ENCODE measurements around the gene MSL1. TPM values are rescaled to one million over a fixed set of nuclear protein-coding genes. Genes with fewer than 3 reads are reported as not detected.

MSL1 gene
- total and polyA plus RNA-seq, 2 of the 13 experiments (the other 11 are each of a cell fraction or from before 2014, with no cell fraction given) = 63.8 to 88.5 TPM

- TF ChIP-seq ZSCAN5A (CRISPR knock-in tag; IDR thresholded peaks at IDR 0.05; ENCODE audit: borderline replicate concordance) = no peak; the same call in 1 of the 2 replicates
- TF ChIP-seq, protein P1, sequence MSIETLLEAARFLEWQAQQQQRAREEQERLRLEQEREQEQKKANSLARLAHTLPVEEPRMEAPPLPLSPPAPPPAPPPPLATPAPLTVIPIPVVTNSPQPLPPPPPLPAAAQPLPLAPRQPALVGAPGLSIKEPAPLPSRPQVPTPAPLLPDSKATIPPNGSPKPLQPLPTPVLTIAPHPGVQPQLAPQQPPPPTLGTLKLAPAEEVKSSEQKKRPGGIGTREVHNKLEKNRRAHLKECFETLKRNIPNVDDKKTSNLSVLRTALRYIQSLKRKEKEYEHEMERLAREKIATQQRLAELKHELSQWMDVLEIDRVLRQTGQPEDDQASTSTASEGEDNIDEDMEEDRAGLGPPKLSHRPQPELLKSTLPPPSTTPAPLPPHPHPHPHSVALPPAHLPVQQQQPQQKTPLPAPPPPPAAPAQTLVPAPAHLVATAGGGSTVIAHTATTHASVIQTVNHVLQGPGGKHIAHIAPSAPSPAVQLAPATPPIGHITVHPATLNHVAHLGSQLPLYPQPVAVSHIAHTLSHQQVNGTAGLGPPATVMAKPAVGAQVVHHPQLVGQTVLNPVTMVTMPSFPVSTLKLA (IDR thresholded peaks at IDR 0.05) = peak; percentile 97
- TF ChIP-seq HIVEP1 (CRISPR knock-in tag; IDR thresholded peaks at IDR 0.05) = peak; percentile 94
- peak; percentile 66; the same call in 1 of the 2 replicates for TF ChIP-seq JUN (CRISPR knock-in tag; IDR thresholded peaks at IDR 0.05)
- no peak for TF ChIP-seq ZNF12 (CRISPR knock-in tag; IDR thresholded peaks at IDR 0.05)
- TF ChIP-seq ZFX (CRISPR knock-in tag; IDR thresholded peaks at IDR 0.05; ENCODE audit: low read depth) = no peak; the same call in 1 of the 2 replicates
- TF ChIP-seq ZNF329 (CRISPR knock-in tag; IDR thresholded peaks at IDR 0.05; ENCODE audit: low read depth) = no peak
- no peak for TF ChIP-seq NFATC3 (CRISPR knock-in tag; IDR thresholded peaks at IDR 0.05)
- TF ChIP-seq ZNF251 (CRISPR knock-in tag; IDR thresholded peaks at IDR 0.05) = no peak
- TF ChIP-seq ZNF3 (CRISPR knock-in tag; IDR thresholded peaks at IDR 0.05) = 0 out of 2 replicates have a peak, but pooled peaks have one; percentile 75
- TF ChIP-seq NR2F2 (IDR thresholded peaks at IDR 0.05; ENCODE audit: borderline replicate concordance, low read depth) = peak; percentile 36; the same call in 1 of the 2 replicates
- TF ChIP-seq EP300 (IDR thresholded peaks at IDR 0.05; ENCODE audit: low read depth in 2 of 2, low read length in 2 of 2) = peak in 1 of 2 experiments; percentile 59; a peak in 1 of 4 replicates
- peak; percentile 80; the same call in 1 of the 2 replicates for TF ChIP-seq EP300 (CRISPR knock-in tag; IDR thresholded peaks at IDR 0.05; ENCODE audit: borderline replicate concordance)
- TF ChIP-seq ZMYM4 (CRISPR knock-in tag; IDR thresholded peaks at IDR 0.05) = peak; percentile 59; the same call in 1 of the 2 replicates
- no peak for TF ChIP-seq SRF (IDR thresholded peaks at IDR 0.05; ENCODE audit: low read depth, low read length)
- TF ChIP-seq ZBTB38 (CRISPR knock-in tag; IDR thresholded peaks at IDR 0.05) = peak; percentile 83
- TF ChIP-seq ZNF432 (CRISPR knock-in tag; IDR thresholded peaks at IDR 0.05; ENCODE audit: borderline replicate concordance) = no peak
- TF ChIP-seq ZNF639 (CRISPR knock-in tag; conservative IDR thresholded peaks at IDR 0.05) = no peak; the same call in 1 of the 2 replicates
- peak; percentile 89 for TF ChIP-seq ZNF552 (CRISPR knock-in tag; IDR thresholded peaks at IDR 0.05; ENCODE audit: borderline replicate concordance)
- TF ChIP-seq ZNF547 (CRISPR knock-in tag; IDR thresholded peaks at IDR 0.05) = peak; percentile 61
- no peak for TF ChIP-seq ZNF691 (CRISPR knock-in tag; IDR thresholded peaks at IDR 0.05; ENCODE audit: borderline replicate concordance, low read depth)
- TF ChIP-seq ZNF460 (CRISPR knock-in tag; IDR thresholded peaks at IDR 0.05; ENCODE audit: borderline replicate concordance) = no peak
- peak; percentile 88; the same call in 1 of the 2 replicates for TF ChIP-seq ZNF749 (CRISPR knock-in tag; IDR thresholded peaks at IDR 0.05; ENCODE audit: borderline replicate concordance)
- no peak for TF ChIP-seq MAF1 (CRISPR knock-in tag; IDR thresholded peaks at IDR 0.05; ENCODE audit: borderline replicate concordance)
- TF ChIP-seq ZNF296 (CRISPR knock-in tag; conservative IDR thresholded peaks at IDR 0.05) = no peak
Measured at GRCh38 chr17:40097931-40098845, 23.6 kb upstream of the MSL1 start (continued).
